ENCODE results near the gene GPR27.

GPR27 gene

GRCh38 chr3:71800023-71800422 is 46.4 kb downstream of the GPR27 start:
- Histone ChIP-seq H3K9me3 (ENCODE audit: insufficient read depth, low read length) (no peaks in the 10 kb centered on the region), H4K20me1 (ENCODE audit: low read depth, low read length) (no peaks in the 10 kb centered on the region), H3K4me3 (ENCODE audit: insufficient read depth, low read length, poor library complexity, severe bottlenecking) (no peak overlapping the region), H3K9ac (ENCODE audit: low read length) (no peak overlapping the region), H3K79me2 (ENCODE audit: insufficient read depth, low read length) (no peaks in the 10 kb centered on the region), H3K27me3 (ENCODE audit: low read length) (no peaks in the 10 kb centered on the region), H3K9me2 (replicated peaks; ENCODE audit: insufficient read depth, low read length) (no peaks in the 10 kb centered on the region), H3K27ac (ENCODE audit: low read depth, low read length) (no peak overlapping the region), H2AFZ (ENCODE audit: low read depth, low read length, severe bottlenecking) (no peak overlapping the region), H3F3A (ENCODE audit: insufficient read depth) (no peaks in the 10 kb centered on the region), H3K36me3 (ENCODE audit: low read length) (no peaks in the 10 kb centered on the region), H3K4me2 (ENCODE audit: low read depth, low read length, poor library complexity, severe bottlenecking) (no peak overlapping the region)
- TF ChIP-seq EZH2phosphoT487 (conservative IDR thresholded peaks at IDR 0.05; ENCODE audit: low read length) (no peak), CTCF (IDR thresholded peaks at IDR 0.05; ENCODE audit: insufficient read depth, low read length, poor library complexity, severe bottlenecking) (no peak)

GRCh38 chr3:71801986-71802385 is 48.3 kb downstream of the GPR27 start:
- Histone ChIP-seq H3K36me3 (ENCODE audit: low read length) (no peaks in the 10 kb centered on the region), H3K4me2 (ENCODE audit: low read depth, low read length, poor library complexity, severe bottlenecking) (no peak overlapping the region), H3K27ac (ENCODE audit: low read depth, low read length) (no peak overlapping the region), H3K79me2 (ENCODE audit: insufficient read depth, low read length) (no peaks in the 10 kb centered on the region), H2AFZ (ENCODE audit: low read depth, low read length, severe bottlenecking) (no peak overlapping the region), H3K27me3 (ENCODE audit: low read length) (no peaks in the 10 kb centered on the region), H3K9me3 (ENCODE audit: insufficient read depth, low read length) (no peaks in the 10 kb centered on the region), H3K9ac (ENCODE audit: low read length) (no peak overlapping the region), H3K4me3 (ENCODE audit: insufficient read depth, low read length, poor library complexity, severe bottlenecking) (no peak overlapping the region), H3K9me2 (replicated peaks; ENCODE audit: insufficient read depth, low read length) (no peaks in the 10 kb centered on the region), H4K20me1 (ENCODE audit: low read depth, low read length) (no peaks in the 10 kb centered on the region), H3F3A (ENCODE audit: insufficient read depth) (no peaks in the 10 kb centered on the region)
- no peak for TF ChIP-seq CTCF (IDR thresholded peaks at IDR 0.05; ENCODE audit: insufficient read depth, low read length, poor library complexity, severe bottlenecking)
- no peak for TF ChIP-seq EZH2phosphoT487 (conservative IDR thresholded peaks at IDR 0.05; ENCODE audit: low read length)

GRCh38 chr3:71803248-71803647 is 49.6 kb downstream of the GPR27 start:
- Histone ChIP-seq H3K27me3 (ENCODE audit: low read length) (no peaks in the 10 kb centered on the region), H3K27ac (ENCODE audit: low read depth, low read length) (no peak overlapping the region), H3K9me3 (ENCODE audit: insufficient read depth, low read length) (no peaks in the 10 kb centered on the region), H3K9me2 (replicated peaks; ENCODE audit: insufficient read depth, low read length) (no peaks in the 10 kb centered on the region), H3F3A (ENCODE audit: insufficient read depth) (no peaks in the 10 kb centered on the region), H3K4me2 (ENCODE audit: low read depth, low read length, poor library complexity, severe bottlenecking) (no peak overlapping the region), H2AFZ (ENCODE audit: low read depth, low read length, severe bottlenecking) (no peak overlapping the region), H3K79me2 (ENCODE audit: insufficient read depth, low read length) (no peaks in the 10 kb centered on the region), H4K20me1 (ENCODE audit: low read depth, low read length) (no peaks in the 10 kb centered on the region), H3K4me3 (ENCODE audit: insufficient read depth, low read length, poor library complexity, severe bottlenecking) (no peak overlapping the region), H3K9ac (ENCODE audit: low read length) (no peak overlapping the region), H3K36me3 (ENCODE audit: low read length) (no peaks in the 10 kb centered on the region)
- TF ChIP-seq CTCF (IDR thresholded peaks at IDR 0.05; ENCODE audit: insufficient read depth, low read length, poor library complexity, severe bottlenecking) (no peak), EZH2phosphoT487 (conservative IDR thresholded peaks at IDR 0.05; ENCODE audit: low read length) (no peak)

All from SU-DHL-6 (cell line).